DND-41 (cell line): ENCODE data around the gene RAB34.
"Not testable (repeated sequence)": the region's sequence is repeated elsewhere in the genome, so short reads cannot be mapped to it uniquely, and the experiment has no call there.

Source experiments
- CTCF ChIP-seq: IDR thresholded peaks from 2 replicates; pipeline ENCODE4 v1.5.1; 2012; ENCODE audit warnings: borderline replicate concordance, low read length, moderate library complexity, mild to moderate bottlenecking; ENCODE audit not compliant: poor library complexity, severe bottlenecking; ENCODE audit errors: extremely low read depth
- EZH2 ChIP-seq: IDR thresholded peaks from 3 replicates; pipeline ENCODE4 v1.6.1; 2012; ENCODE audit warnings: borderline replicate concordance, low read depth, mild to moderate bottlenecking, moderate library complexity, low read length, inconsistent platforms; ENCODE audit not compliant: severe bottlenecking

DNA sequence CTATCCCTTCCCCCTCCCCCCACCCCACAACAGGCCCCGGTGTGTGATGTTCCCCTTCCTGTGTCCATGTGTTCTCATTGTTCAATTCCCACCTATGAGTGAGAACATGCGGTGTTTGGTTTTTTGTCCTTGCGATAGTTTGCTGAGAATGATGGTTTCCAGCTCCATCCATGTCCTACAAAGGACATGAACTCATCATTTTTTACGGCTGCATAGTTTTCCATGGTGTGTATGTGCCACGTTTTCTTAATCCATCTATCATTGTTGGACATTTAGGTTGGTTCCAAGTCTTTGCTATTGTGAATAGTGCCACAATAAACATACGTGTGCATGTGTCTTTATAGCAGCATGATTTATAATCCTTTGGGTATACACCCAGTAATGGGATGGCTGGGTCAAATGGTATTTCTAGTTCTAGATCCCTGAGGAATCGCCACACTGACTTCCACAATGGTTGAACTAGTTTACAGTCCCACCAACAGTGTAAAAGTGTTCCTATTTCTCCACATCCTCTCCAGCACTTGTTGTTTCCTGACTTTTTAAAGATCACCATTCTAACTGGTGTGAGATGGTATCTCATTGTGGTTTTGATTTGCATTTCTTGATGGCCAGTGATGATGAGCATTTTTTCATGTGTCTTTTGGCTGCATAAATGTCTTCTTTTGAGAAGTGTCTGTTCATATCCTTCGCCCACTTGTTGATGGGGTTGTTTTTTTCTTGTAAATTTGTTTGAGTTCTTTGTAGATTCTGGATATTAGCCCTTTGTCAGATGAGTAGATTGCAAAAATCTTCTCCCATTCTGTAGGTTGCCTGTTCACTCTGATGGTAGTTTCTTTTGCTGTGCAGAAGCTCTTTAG, 18.5 kb upstream of the RAB34 start:
- not testable (repeated sequence) for TF ChIP-seq CTCF, EZH2
